ENCODE measurements around the gene SPSB2. TPM values are rescaled to one million over a fixed set of nuclear protein-coding genes. Genes with fewer than 3 reads are reported as not detected.
A peak's percentile ranks its signal among the peaks of the same experiment; 100 is the strongest.

The SPSB2 gene
- total RNA-seq, 1 donor = 11.9 TPM

DNA sequence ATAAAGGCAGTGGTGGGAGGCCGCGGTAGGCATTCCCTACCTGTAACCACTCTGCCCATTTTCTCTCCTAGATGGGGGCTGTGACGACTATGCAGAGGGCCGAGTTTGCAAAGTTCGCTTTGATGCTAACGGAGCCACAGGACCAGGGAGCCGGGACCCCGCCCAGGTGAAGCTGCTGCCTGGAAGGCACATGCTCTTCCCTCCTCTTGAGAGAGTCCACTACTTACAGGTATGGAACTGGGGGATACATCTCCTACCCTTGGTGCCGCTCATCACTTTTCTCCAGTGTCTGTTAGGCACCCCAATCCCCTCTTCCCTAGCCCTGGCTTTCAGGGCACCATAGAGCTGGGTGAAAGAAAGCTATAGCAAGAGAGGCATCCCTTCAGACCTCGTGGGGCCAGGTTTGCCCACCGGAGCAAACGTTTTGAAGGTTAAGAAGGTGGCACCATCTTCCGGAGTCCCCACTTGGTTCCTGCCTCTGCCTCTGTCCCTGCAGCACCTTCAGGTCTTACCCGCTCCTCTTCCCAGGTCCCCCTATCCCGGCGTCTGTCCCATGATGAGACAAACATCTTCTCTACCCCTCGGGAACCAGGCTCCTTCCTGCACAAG is 46.9 kb downstream of the SPSB2 start:
- H2AFZ ChIP-seq (ENCODE audit: low read length) = no peak overlapping the region
- H3K79me2 ChIP-seq (ENCODE audit: insufficient read depth, low read length) = peaks cover 36% of the 10 kb centered on the region
- no peak overlapping the region for H3K27ac ChIP-seq (ENCODE audit: low read depth, low read length)
- H3K27me3 ChIP-seq (ENCODE audit: insufficient read depth, low read length) = peaks cover 9% of the 10 kb centered on the region
- H3K4me3 ChIP-seq (ENCODE audit: insufficient read depth, low read length) = no peak overlapping the region
- no peaks in the 10 kb centered on the region for H3K9me3 ChIP-seq (ENCODE audit: low read depth, low read length)
- H3K36me3 ChIP-seq (ENCODE audit: insufficient read depth, low read length) = peaks cover 8% of the 10 kb centered on the region
- H3K4me2 ChIP-seq (ENCODE audit: insufficient read depth, low read length) = no peak overlapping the region
- H3K4me1 ChIP-seq (ENCODE audit: insufficient read depth, low read length) = peaks cover 26% of the 10 kb centered on the region
- TF ChIP-seq, protein P1, sequence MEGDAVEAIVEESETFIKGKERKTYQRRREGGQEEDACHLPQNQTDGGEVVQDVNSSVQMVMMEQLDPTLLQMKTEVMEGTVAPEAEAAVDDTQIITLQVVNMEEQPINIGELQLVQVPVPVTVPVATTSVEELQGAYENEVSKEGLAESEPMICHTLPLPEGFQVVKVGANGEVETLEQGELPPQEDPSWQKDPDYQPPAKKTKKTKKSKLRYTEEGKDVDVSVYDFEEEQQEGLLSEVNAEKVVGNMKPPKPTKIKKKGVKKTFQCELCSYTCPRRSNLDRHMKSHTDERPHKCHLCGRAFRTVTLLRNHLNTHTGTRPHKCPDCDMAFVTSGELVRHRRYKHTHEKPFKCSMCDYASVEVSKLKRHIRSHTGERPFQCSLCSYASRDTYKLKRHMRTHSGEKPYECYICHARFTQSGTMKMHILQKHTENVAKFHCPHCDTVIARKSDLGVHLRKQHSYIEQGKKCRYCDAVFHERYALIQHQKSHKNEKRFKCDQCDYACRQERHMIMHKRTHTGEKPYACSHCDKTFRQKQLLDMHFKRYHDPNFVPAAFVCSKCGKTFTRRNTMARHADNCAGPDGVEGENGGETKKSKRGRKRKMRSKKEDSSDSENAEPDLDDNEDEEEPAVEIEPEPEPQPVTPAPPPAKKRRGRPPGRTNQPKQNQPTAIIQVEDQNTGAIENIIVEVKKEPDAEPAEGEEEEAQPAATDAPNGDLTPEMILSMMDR (IDR thresholded peaks at IDR 0.05; ENCODE audit: extremely low read depth, low read depth, low read length) = no peak
- DNase-seq (ENCODE audit: insufficient read length, low spot score, missing footprints) = peak; percentile 54
- H4K20me1 ChIP-seq (ENCODE audit: insufficient read depth, low read length) = peaks cover 5% of the 10 kb centered on the region

GRCh38 chr12:6825398-6826124 is 47.5 kb downstream of the SPSB2 start:
- peaks cover under 1% of the 10 kb centered on the region for H3K36me3 ChIP-seq (ENCODE audit: insufficient read depth, low read length)

GRCh38 chr12:6824901-6825381 is 48.2 kb downstream of the SPSB2 start:
- peak overlapping the region; percentile 60 for H3K4me3 ChIP-seq (ENCODE audit: insufficient read depth, low read length)
- H3K4me2 ChIP-seq (ENCODE audit: insufficient read depth, low read length) = peak overlapping the region; percentile 76
- H3K27me3 ChIP-seq (ENCODE audit: insufficient read depth, low read length) = peaks cover 9% of the 10 kb centered on the region
- no peaks in the 10 kb centered on the region for H3K36me3 ChIP-seq (ENCODE audit: insufficient read depth, low read length)
- H3K27ac ChIP-seq (ENCODE audit: low read depth, low read length) = no peak overlapping the region
- H3K9me3 ChIP-seq (ENCODE audit: low read depth, low read length) = no peaks in the 10 kb centered on the region
- H3K79me2 ChIP-seq (ENCODE audit: insufficient read depth, low read length) = peaks cover 24% of the 10 kb centered on the region
- peak overlapping the region; percentile 55 for H2AFZ ChIP-seq (ENCODE audit: low read length)
- peaks cover 6% of the 10 kb centered on the region for H4K20me1 ChIP-seq (ENCODE audit: insufficient read depth, low read length)
- H3K4me1 ChIP-seq (ENCODE audit: insufficient read depth, low read length) = peaks cover 24% of the 10 kb centered on the region
- peak; percentile 91 for DNase-seq (ENCODE audit: insufficient read length, low spot score, missing footprints)
- TF ChIP-seq, protein P1 (IDR thresholded peaks at IDR 0.05; ENCODE audit: extremely low read depth, low read depth, low read length) = no peak

More at GRCh38 chr12:6825398-6826124, 47.5 kb downstream of the SPSB2 start:
- Histone ChIP-seq H3K27me3 (ENCODE audit: insufficient read depth, low read length) (peaks cover 9% of the 10 kb centered on the region), H3K4me3 (ENCODE audit: insufficient read depth, low read length) (peak overlapping the region; percentile 60), H3K27ac (ENCODE audit: low read depth, low read length) (no peak overlapping the region), H4K20me1 (ENCODE audit: insufficient read depth, low read length) (peaks cover 3% of the 10 kb centered on the region), H3K9me3 (ENCODE audit: low read depth, low read length) (no peaks in the 10 kb centered on the region), H3K4me1 (ENCODE audit: insufficient read depth, low read length) (peaks cover 26% of the 10 kb centered on the region), H3K79me2 (ENCODE audit: insufficient read depth, low read length) (peaks cover 30% of the 10 kb centered on the region), H3K4me2 (ENCODE audit: insufficient read depth, low read length) (peak overlapping the region; percentile 76), H2AFZ (ENCODE audit: low read length) (peak overlapping the region; percentile 55)
- TF ChIP-seq, protein P1 (IDR thresholded peaks at IDR 0.05; ENCODE audit: extremely low read depth, low read depth, low read length) = peak; percentile 97
- DNase-seq (ENCODE audit: insufficient read length, low spot score, missing footprints) = peak; percentile 100

Measured in osteoblast (primary cell).